Skeletal muscle tissue (tissue), 4 donors: ENCODE measurements around the gene SYNJ2. TPM values are rescaled to one million over a fixed set of nuclear protein-coding genes. Genes with fewer than 3 reads are reported as not detected.
A peak's percentile ranks its signal among the peaks of the same experiment; 100 is the strongest.

ENCODE experiments used
- H3K27ac ChIP-seq: one replicate; pipeline ENCODE4 v1.7.0; 2013; ENCODE audit warnings: mild to moderate bottlenecking, low read depth, low read length, inconsistent platforms
- H3K27me3 ChIP-seq, 3 donors: one replicate each; pipeline ENCODE4 v1.7.0; 2013; ENCODE audit warnings: low read length in 3 of 3; ENCODE audit not compliant: control insufficient read depth in 3 of 3, insufficient read depth in 3 of 3
- H3K36me3 ChIP-seq, 3 donors: one replicate each; pipeline ENCODE4 v1.7.0; 2013; ENCODE audit warnings: low read length in 3 of 3; ENCODE audit not compliant: control insufficient read depth in 3 of 3, insufficient read depth in 3 of 3
- H3K4me1 ChIP-seq, 3 donors: one replicate each; pipeline ENCODE4 v1.7.0; 2013; ENCODE audit warnings: low read length in 3 of 3, mild to moderate bottlenecking in 3 of 3; ENCODE audit not compliant: control insufficient read depth in 3 of 3, insufficient read depth in 3 of 3
- H3K4me3 ChIP-seq, 3 donors: one replicate each; pipeline ENCODE4 v1.7.0; 2013; ENCODE audit warnings: low read length in 3 of 3
- H3K9ac ChIP-seq, 3 donors: one replicate each; pipeline ENCODE4 v1.7.0; 2013; ENCODE audit warnings: low read length in 3 of 3, mild to moderate bottlenecking in 3 of 3, moderate library complexity in 2 of 3, low read depth in 1 of 3
- H3K9me3 ChIP-seq, 3 donors: one replicate each; pipeline ENCODE4 v1.7.0; 2013; ENCODE audit warnings: low read length in 3 of 3; ENCODE audit not compliant: control insufficient read depth in 3 of 3
- total RNA-seq: library from RNA; depleted of rRNA; stranded (reverse); fragments of >200 nt; gene quantifications from one replicate; pipeline ENCODE4 v1.2.3, GENCODE V29; 2014
- donor health status: Osteomylitis.

SYNJ2 gene
- total RNA-seq, 1 donor from 2014 or later = 8.4 TPM

GRCh38 chr6:157985378-157986155 lies 3.9 kb downstream of the SYNJ2 start:
- H3K27ac ChIP-seq = no peak overlapping the region
- H3K4me1 ChIP-seq = peaks cover 30 to 38% (median 34%) of the 10 kb centered on the region in 3 donors

GRCh38 chr6:157987788-157988699 lies 6.4 kb downstream of the SYNJ2 start:
- H3K9ac ChIP-seq = peak overlapping the region in 1 of 3 donors; percentile 60
- H3K27me3 ChIP-seq = no peaks in the 10 kb centered on the region
- H3K4me3 ChIP-seq = no peak overlapping the region
- H3K27ac ChIP-seq = no peak overlapping the region
- H3K36me3 ChIP-seq = no peaks in the 10 kb centered on the region
- H3K9me3 ChIP-seq = no peaks in the 10 kb centered on the region
- H3K4me1 ChIP-seq = peaks cover 22 to 31% (median 30%) of the 10 kb centered on the region in 3 donors

More at GRCh38 chr6:157985378-157986155, 3.9 kb downstream of the SYNJ2 start:
- Histone ChIP-seq H3K27me3 (no peaks in the 10 kb centered on the region), H3K9me3 (no peaks in the 10 kb centered on the region), H3K9ac (no peak overlapping the region), H3K36me3 (no peaks in the 10 kb centered on the region), H3K4me3 (no peak overlapping the region)

- H3K27me3 ChIP-seq = no peaks in the 10 kb centered on the region
- H3K27ac ChIP-seq = no peak overlapping the region
- H3K36me3 ChIP-seq = no peaks in the 10 kb centered on the region
- H3K4me3 ChIP-seq = peak overlapping the region in 1 of 3 donors; percentile 27
- peaks cover 22 to 31% (median 30%) of the 10 kb centered on the region in 3 donors for H3K4me1 ChIP-seq
- H3K9ac ChIP-seq = peak overlapping the region in 1 of 3 donors; percentile 60
- no peaks in the 10 kb centered on the region for H3K9me3 ChIP-seq
These were observed 7.0 kb downstream of the SYNJ2 start for GRCh38 chr6:157988700-157989063.

- Histone ChIP-seq H3K4me3 (peak overlapping the region in 2 of 3 donors; percentile 23 to 45), H3K4me1 (peaks cover 22 to 31% (median 30%) of the 10 kb centered on the region in 3 donors), H3K36me3 (no peaks in the 10 kb centered on the region), H3K9ac (peak overlapping the region in 2 of 3 donors; percentile 32 to 40), H3K27me3 (no peaks in the 10 kb centered on the region), H3K27ac (no peak overlapping the region), H3K9me3 (no peaks in the 10 kb centered on the region)
These were observed 8.1 kb downstream of the SYNJ2 start for GRCh38 chr6:157989541-157990289.

GRCh38 chr6:157990321-157991066 lies 8.8 kb downstream of the SYNJ2 start:
- H3K27ac ChIP-seq = no peak overlapping the region
- peak overlapping the region in 2 of 3 donors; percentile 32 to 40 for H3K9ac ChIP-seq
- H3K4me3 ChIP-seq = peak overlapping the region in 2 of 3 donors; percentile 23 to 45
- H3K36me3 ChIP-seq = no peaks in the 10 kb centered on the region
- no peaks in the 10 kb centered on the region for H3K27me3 ChIP-seq
- H3K9me3 ChIP-seq = no peaks in the 10 kb centered on the region
- peaks cover 22 to 31% (median 30%) of the 10 kb centered on the region in 3 donors for H3K4me1 ChIP-seq

GRCh38 chr6:157991067-157991432 lies 9.4 kb downstream of the SYNJ2 start:
- no peak overlapping the region for H3K27ac ChIP-seq
- H3K4me1 ChIP-seq = peaks cover 22 to 31% (median 30%) of the 10 kb centered on the region in 3 donors
- H3K9ac ChIP-seq = no peak overlapping the region
- no peaks in the 10 kb centered on the region for H3K36me3 ChIP-seq
- H3K27me3 ChIP-seq = no peaks in the 10 kb centered on the region
- H3K9me3 ChIP-seq = no peaks in the 10 kb centered on the region
- H3K4me3 ChIP-seq = no peak overlapping the region

- Histone ChIP-seq H3K4me3 (no peak overlapping the region), H3K4me1 (peaks cover 20 to 28% (median 26%) of the 10 kb centered on the region in 3 donors), H3K27me3 (no peaks in the 10 kb centered on the region), H3K36me3 (no peaks in the 10 kb centered on the region), H3K27ac (no peak overlapping the region), H3K9me3 (no peaks in the 10 kb centered on the region), H3K9ac (no peak overlapping the region)
These were observed 11.4 kb downstream of the SYNJ2 start for GRCh38 chr6:157993076-157993475.

- H3K27me3 ChIP-seq = no peaks in the 10 kb centered on the region
- no peaks in the 10 kb centered on the region for H3K36me3 ChIP-seq
- H3K27ac ChIP-seq = no peak overlapping the region
- peaks cover 16 to 21% (median 21%) of the 10 kb centered on the region in 3 donors for H3K4me1 ChIP-seq
- H3K9ac ChIP-seq = no peak overlapping the region
- no peak overlapping the region for H3K4me3 ChIP-seq
- H3K9me3 ChIP-seq = no peaks in the 10 kb centered on the region
These were observed 12.6 kb downstream of the SYNJ2 start for GRCh38 chr6:157994125-157994795.

GRCh38 chr6:157995458-157995857 lies 13.8 kb downstream of the SYNJ2 start:
- no peaks in the 10 kb centered on the region for H3K36me3 ChIP-seq
- no peaks in the 10 kb centered on the region for H3K27me3 ChIP-seq
- no peak overlapping the region for H3K4me3 ChIP-seq
- no peaks in the 10 kb centered on the region for H3K9me3 ChIP-seq
- peaks cover 9 to 14% (median 13%) of the 10 kb centered on the region in 3 donors for H3K4me1 ChIP-seq
- no peak overlapping the region for H3K9ac ChIP-seq
- H3K27ac ChIP-seq = no peak overlapping the region
